Measurements from ENCODE around the gene AIPL1. TPM values are rescaled to one million over a fixed set of nuclear protein-coding genes. Genes with fewer than 3 reads are reported as not detected.

The AIPL1 gene
- total and polyA plus RNA-seq, 10 donors, result 0.10 to 0.34 (median 0.26) TPM; not detected in 4

DNA sequence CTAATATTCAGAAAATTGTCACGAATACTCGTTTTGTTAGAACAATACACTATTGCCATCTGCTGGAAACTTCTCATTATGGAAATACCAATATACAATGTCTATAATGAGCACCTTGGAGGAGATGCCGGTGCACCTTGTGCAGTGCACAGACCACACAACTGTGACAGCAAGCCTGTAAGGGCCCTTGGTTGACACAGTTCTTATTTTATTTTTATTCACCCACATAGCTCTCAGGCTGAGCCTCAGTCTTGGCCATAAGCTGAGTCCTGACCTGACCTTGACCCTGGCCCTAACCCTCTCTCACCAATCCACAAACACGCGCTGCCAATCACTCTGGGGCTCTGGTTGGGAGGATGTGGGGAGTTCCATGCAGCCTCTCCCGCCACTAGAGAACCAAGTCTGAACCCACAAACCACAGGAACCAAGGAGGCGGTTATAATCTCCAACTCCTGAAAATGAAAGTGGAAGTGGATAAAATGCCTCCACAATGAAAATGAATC, 7.6 kb downstream of the AIPL1 start:
- peaks cover 0 to 24% (median 17%) of the 10 kb centered on the region in 6 donors for H3K4me1 ChIP-seq
- intact Hi-C loops (cut with DNase I; ENCODE audit: low total_unique reads), result no loop called here
- 26 to 35% (median 34%) methylated on average over 7 of the region's 7 CpGs for WGBS, 5 donors
- peaks cover 0 to 5% (median 0%) of the 10 kb centered on the region in 7 donors for H3K27me3 ChIP-seq (replicated peaks in 1 of 7)
- TF ChIP-seq POLR2AphosphoS5 (IDR thresholded peaks at IDR 0.05), result no peak
- TF ChIP-seq, protein P1, sequence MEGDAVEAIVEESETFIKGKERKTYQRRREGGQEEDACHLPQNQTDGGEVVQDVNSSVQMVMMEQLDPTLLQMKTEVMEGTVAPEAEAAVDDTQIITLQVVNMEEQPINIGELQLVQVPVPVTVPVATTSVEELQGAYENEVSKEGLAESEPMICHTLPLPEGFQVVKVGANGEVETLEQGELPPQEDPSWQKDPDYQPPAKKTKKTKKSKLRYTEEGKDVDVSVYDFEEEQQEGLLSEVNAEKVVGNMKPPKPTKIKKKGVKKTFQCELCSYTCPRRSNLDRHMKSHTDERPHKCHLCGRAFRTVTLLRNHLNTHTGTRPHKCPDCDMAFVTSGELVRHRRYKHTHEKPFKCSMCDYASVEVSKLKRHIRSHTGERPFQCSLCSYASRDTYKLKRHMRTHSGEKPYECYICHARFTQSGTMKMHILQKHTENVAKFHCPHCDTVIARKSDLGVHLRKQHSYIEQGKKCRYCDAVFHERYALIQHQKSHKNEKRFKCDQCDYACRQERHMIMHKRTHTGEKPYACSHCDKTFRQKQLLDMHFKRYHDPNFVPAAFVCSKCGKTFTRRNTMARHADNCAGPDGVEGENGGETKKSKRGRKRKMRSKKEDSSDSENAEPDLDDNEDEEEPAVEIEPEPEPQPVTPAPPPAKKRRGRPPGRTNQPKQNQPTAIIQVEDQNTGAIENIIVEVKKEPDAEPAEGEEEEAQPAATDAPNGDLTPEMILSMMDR (IDR thresholded peaks at IDR 0.05 in 8 of 11, conservative IDR thresholded peaks at IDR 0.05 in 3 of 11), result no peak
- TF ChIP-seq POLR2A (IDR thresholded peaks at IDR 0.05), result no peak
- DNase-seq, result no peak
- no peak overlapping the region for H3K4me3 ChIP-seq
- H3K36me3 ChIP-seq, result no peaks in the 10 kb centered on the region
- peak overlapping the region in 2 of 8 donors; percentile 16 to 43 for H3K27ac ChIP-seq
- peaks cover 0 to 16% (median 13%) of the 10 kb centered on the region in 8 donors for H3K9me3 ChIP-seq

DNA sequence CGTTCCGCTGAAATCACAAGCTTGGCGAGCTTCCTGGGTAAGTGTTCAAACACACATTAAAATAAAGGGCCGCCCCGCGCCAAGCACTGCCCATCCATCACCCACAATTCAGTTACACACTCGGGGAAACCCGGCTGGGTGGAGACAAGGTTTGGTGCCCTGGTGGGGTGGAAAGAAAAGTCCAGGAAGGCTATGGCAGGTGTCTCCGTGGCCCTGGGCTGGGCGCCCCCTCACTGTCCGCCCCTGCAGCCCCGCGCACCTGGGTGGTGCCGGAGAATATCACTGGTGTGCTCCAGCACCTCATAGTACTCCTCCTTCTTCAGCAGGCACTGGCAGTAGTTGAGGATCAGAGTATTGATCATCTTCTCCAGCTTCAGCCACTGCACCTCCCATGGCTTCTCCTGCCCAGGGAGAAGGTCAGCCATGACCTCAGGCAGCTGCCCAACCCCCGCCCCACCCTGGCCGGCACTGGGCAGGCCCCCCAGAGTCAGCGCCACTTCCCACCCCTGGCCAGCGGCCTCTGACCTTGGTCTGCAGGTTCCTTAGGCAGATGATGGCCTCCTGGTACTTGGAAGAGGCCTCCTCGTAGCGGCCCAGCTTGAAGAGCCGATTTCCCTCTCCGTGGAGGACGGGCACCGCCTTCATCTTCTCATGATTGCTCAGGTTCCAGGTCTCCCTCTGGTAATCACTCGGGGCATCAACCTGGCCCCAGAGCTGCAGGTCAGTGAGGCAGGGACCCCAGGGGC, 8.4 kb downstream of the AIPL1 start:
- TF ChIP-seq POLR2A (IDR thresholded peaks at IDR 0.05) (no peak), POLR2AphosphoS5 (IDR thresholded peaks at IDR 0.05) (no peak)
- TF ChIP-seq, protein P1 (IDR thresholded peaks at IDR 0.05 in 8 of 11, conservative IDR thresholded peaks at IDR 0.05 in 3 of 11), result no peak
- Histone ChIP-seq H3K27ac (no peak overlapping the region), H3K27me3 (replicated peaks in 1 of 7) (peaks cover 0 to 9% (median 0%) of the 10 kb centered on the region in 7 donors), H3K4me1 (peaks cover 0 to 32% (median 23%) of the 10 kb centered on the region in 6 donors), H3K4me3 (no peak overlapping the region), H3K36me3 (no peaks in the 10 kb centered on the region), H3K9me3 (peaks cover 0 to 12% (median 12%) of the 10 kb centered on the region in 8 donors)
- intact Hi-C loops (cut with DNase I; ENCODE audit: low total_unique reads), result no loop called here
- DNase-seq, result peak; percentile 74
- WGBS, 5 donors, result 88 to 93% (median 89%) methylated on average over 19 to 25 of the region's 25 CpGs

DNA sequence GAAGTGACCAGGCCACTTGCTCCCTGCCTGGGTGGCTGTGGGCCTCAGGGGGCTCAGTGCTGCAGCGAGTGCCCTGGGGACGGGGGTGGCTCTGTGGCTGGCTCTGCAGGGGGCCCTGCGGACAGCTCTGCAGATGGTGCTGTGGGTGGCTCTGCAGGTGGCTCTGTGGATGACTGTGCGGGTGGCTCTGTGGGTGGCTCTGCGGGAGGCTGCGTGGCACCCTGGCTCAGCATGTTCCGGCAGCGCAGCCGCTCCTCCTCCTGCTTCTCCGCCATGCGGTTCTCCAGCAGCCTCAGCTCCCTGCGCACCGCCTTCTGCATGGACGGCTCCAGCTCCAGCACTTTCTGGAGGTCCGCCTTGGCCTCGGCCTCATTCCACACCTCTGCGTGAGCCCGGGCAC, 9.5 kb downstream of the AIPL1 start:
- 84 to 91% (median 88%) methylated on average over 18 of the region's 18 CpGs for WGBS, 5 donors
- H3K4me3 ChIP-seq, result no peak overlapping the region
- H3K27me3 ChIP-seq (replicated peaks in 1 of 7), result peaks cover 0 to 20% (median 0%) of the 10 kb centered on the region in 7 donors
- intact Hi-C loops (cut with DNase I; ENCODE audit: low total_unique reads), result no loop called here
- peak; percentile 70 for DNase-seq
- H3K9me3 ChIP-seq, result peaks cover 0 to 1% (median under 1%) of the 10 kb centered on the region in 8 donors
- H3K27ac ChIP-seq, result no peak overlapping the region
- no peaks in the 10 kb centered on the region for H3K36me3 ChIP-seq
- peaks cover 0 to 32% (median 25%) of the 10 kb centered on the region in 6 donors for H3K4me1 ChIP-seq
- no peak for TF ChIP-seq POLR2AphosphoS5 (IDR thresholded peaks at IDR 0.05)
- TF ChIP-seq POLR2A (IDR thresholded peaks at IDR 0.05), result no peak
- TF ChIP-seq, protein P1 (IDR thresholded peaks at IDR 0.05 in 8 of 11, conservative IDR thresholded peaks at IDR 0.05 in 3 of 11), result no peak

DNA sequence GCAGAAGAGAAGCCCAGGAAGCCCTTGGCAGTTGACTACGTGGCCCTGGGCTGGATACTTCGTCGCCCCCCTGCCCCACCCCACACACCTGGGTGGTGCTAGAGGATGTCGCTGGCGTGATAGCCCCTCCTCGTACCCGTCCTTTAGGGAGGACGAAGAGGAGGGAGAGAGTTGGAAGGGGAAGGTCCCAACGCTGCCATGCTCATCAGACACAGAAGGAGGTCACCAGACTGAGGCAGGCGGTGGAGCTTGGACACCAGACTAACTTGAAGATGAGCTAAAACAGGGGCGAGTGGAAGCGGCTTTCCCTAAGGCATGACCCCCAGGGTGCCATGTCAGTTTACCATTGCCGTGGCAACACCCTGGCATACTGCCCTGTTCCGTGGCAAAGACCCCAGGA, 11.0 kb downstream of the AIPL1 start:
- Histone ChIP-seq H3K4me3 (no peak overlapping the region), H3K9me3 (no peaks in the 10 kb centered on the region), H3K4me1 (peaks cover 0 to 32% (median 25%) of the 10 kb centered on the region in 6 donors), H3K27me3 (replicated peaks in 1 of 7) (peaks cover 0 to 23% (median 0%) of the 10 kb centered on the region in 7 donors), H3K36me3 (no peaks in the 10 kb centered on the region), H3K27ac (no peak overlapping the region)
- 75 to 87% (median 79%) methylated on average over 14 of the region's 14 CpGs for WGBS, 5 donors
- intact Hi-C loops (cut with DNase I; ENCODE audit: low total_unique reads), result loop anchor here (5.0 kb wide), 1 partner anchor 837 kb away; no protein-coding TSS in a partner anchor
- DNase-seq, result no peak
- TF ChIP-seq POLR2AphosphoS5 (IDR thresholded peaks at IDR 0.05) (no peak), POLR2A (IDR thresholded peaks at IDR 0.05) (no peak)
- TF ChIP-seq, protein P1 (IDR thresholded peaks at IDR 0.05 in 8 of 11, conservative IDR thresholded peaks at IDR 0.05 in 3 of 11), result no peak
